BLaER1 (cell line): ENCODE data around the gene BMPR1B.

Experiments used
- H3K27ac ChIP-seq: shearing (Covaris generic); formaldehyde crosslinking; 2 replicates; pipeline ENCODE4 v1.8.1; 2022
- H3K27me3 ChIP-seq: shearing (Covaris generic); formaldehyde crosslinking; 2 replicates; pipeline ENCODE4 v1.8.1; 2022
- H3K36me3 ChIP-seq: shearing (Covaris generic); formaldehyde crosslinking; 2 replicates; pipeline ENCODE4 v1.8.1; 2022
- H3K4me1 ChIP-seq: shearing (Covaris generic); formaldehyde crosslinking; 2 replicates; pipeline ENCODE4 v1.8.1; 2022
- H3K4me2 ChIP-seq: shearing (Covaris generic); formaldehyde crosslinking; 2 replicates; pipeline ENCODE4 v1.8.1; 2022
- H3K4me3 ChIP-seq: shearing (Covaris generic); formaldehyde crosslinking; 2 replicates; pipeline ENCODE4 v1.8.1; 2022
- H3K9ac ChIP-seq: shearing (Covaris generic); formaldehyde crosslinking; 2 replicates; pipeline ENCODE4 v1.8.1; 2022
- H3K9me3 ChIP-seq: shearing (Covaris generic); formaldehyde crosslinking; 2 replicates; pipeline ENCODE4 v1.8.1; 2022
- H4K20me1 ChIP-seq: shearing (Covaris generic); formaldehyde crosslinking; 2 replicates; pipeline ENCODE4 v1.8.1; 2022
- Cebpa-rat ChIP-seq: shearing (Covaris generic); IDR thresholded peaks from 2 replicates; pipeline ENCODE4 v1.8.1; 2022

Gene BMPR1B

DNA sequence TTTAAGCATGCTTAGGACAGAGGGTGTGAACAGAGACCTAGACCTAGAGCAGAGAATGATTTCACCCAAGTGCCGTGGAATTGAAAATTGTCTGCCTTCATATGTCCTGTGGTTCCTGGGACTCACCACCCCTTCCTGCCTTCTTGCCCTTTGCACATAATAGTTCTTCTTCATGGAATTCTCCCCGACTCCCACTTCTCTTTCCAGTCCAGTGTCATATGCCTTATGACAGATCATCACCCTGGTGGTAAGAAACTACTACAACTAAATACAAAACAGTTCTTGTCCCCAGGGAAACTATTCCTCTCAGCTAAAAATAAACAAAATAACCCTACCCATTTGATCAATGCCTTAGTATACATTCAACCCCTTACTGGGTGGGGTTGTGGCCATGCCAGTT is 43.3 kb downstream of the BMPR1B start:
- H3K27ac ChIP-seq = no peak overlapping the region
- H3K36me3 ChIP-seq = no peaks in the 10 kb centered on the region
- no peaks in the 10 kb centered on the region for H3K27me3 ChIP-seq
- no peaks in the 10 kb centered on the region for H4K20me1 ChIP-seq
- no peak for TF ChIP-seq Cebpa-rat
- H3K4me1 ChIP-seq = peaks cover 20% of the 10 kb centered on the region
- no peak overlapping the region for H3K4me2 ChIP-seq
- H3K4me3 ChIP-seq = no peak overlapping the region
- H3K9ac ChIP-seq = no peak overlapping the region
- no peaks in the 10 kb centered on the region for H3K9me3 ChIP-seq

DNA sequence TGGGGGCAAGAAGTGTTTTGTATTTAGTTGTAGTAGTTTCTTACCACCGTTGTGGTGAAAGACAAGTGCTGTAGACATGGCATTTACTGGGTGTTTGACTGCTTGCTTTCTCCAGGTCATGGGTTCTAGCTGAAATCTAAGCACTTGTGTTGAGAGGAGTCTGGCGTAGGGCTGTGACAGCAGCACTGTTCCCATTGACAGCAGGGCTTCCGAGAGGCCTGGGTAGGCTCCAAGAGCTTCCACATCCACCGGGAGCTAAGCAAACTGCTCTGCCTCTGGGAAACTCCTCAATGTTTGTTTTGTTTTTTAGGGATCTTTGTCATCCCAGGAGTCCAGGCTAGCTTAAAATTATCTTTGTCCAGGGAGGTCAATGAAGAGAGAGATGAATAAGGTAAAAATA is 44.3 kb downstream of the BMPR1B start:
- Histone ChIP-seq H3K27ac (no peak overlapping the region), H3K36me3 (no peaks in the 10 kb centered on the region), H3K9me3 (no peaks in the 10 kb centered on the region), H3K4me2 (no peak overlapping the region), H3K4me1 (peaks cover 20% of the 10 kb centered on the region), H3K4me3 (no peak overlapping the region), H3K27me3 (no peaks in the 10 kb centered on the region), H4K20me1 (no peaks in the 10 kb centered on the region), H3K9ac (no peak overlapping the region)
- no peak for TF ChIP-seq Cebpa-rat

GRCh38 chr4:94803181-94803580 is 45.4 kb downstream of the BMPR1B start:
- Histone ChIP-seq H3K27me3 (no peaks in the 10 kb centered on the region), H4K20me1 (no peaks in the 10 kb centered on the region), H3K27ac (no peak overlapping the region), H3K9me3 (no peaks in the 10 kb centered on the region), H3K4me3 (no peak overlapping the region), H3K9ac (no peak overlapping the region), H3K4me1 (peaks cover 20% of the 10 kb centered on the region), H3K4me2 (no peak overlapping the region; the same call in 1 of the 2 replicates), H3K36me3 (no peaks in the 10 kb centered on the region)
- no peak for TF ChIP-seq Cebpa-rat

DNA sequence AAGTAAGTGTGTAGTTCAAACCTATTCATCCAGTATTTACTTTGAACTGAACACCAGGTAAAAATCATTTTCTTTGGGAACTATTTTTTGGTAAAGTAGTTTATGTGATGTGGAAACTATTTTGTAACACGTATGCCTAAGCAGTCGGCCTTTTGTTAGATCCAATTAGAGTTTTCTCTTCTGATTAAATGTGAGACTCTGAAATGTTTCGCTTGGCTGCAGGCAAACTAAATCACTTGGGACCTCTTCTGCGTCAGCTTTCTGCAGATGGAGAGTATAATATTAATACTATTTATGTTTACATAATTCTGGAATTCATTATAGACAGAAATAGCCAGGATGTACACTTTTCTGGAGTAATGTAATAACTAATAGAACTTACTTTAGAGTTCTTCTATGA is 46.9 kb downstream of the BMPR1B start:
- H4K20me1 ChIP-seq = no peaks in the 10 kb centered on the region
- H3K9me3 ChIP-seq = no peaks in the 10 kb centered on the region
- H3K27ac ChIP-seq = no peak overlapping the region
- H3K4me1 ChIP-seq = peaks cover 20% of the 10 kb centered on the region
- no peak for TF ChIP-seq Cebpa-rat
- H3K36me3 ChIP-seq = no peaks in the 10 kb centered on the region
- H3K4me3 ChIP-seq = no peak overlapping the region
- H3K9ac ChIP-seq = no peak overlapping the region
- no peaks in the 10 kb centered on the region for H3K27me3 ChIP-seq
- H3K4me2 ChIP-seq = peak overlapping the region; percentile 28

DNA sequence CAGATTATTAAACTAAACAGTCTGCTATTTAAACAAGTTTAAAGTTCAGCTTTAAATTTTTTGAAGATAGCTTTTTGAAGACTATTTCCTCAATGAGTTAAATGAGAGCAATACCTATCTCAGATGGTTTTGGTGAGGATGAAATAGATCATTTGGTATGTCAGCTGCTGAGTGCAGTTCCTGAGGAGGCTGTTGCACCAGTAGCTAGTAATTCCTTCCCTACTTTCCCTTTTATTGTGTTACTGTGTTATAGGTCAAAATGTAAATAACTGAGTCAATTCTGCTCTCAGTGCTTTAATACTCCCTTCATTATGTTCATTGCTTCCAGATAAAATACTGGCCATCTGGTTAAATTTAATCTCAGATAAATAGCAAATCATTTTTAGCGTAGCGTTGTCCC is 48.6 kb downstream of the BMPR1B start:
- no peak overlapping the region for H3K9ac ChIP-seq
- H4K20me1 ChIP-seq = no peaks in the 10 kb centered on the region
- H3K27me3 ChIP-seq = no peaks in the 10 kb centered on the region
- H3K4me3 ChIP-seq = no peak overlapping the region
- H3K4me2 ChIP-seq = no peak overlapping the region
- no peak overlapping the region for H3K27ac ChIP-seq
- H3K4me1 ChIP-seq = peaks cover 20% of the 10 kb centered on the region
- H3K36me3 ChIP-seq = no peaks in the 10 kb centered on the region
- TF ChIP-seq Cebpa-rat = no peak
- H3K9me3 ChIP-seq = no peaks in the 10 kb centered on the region

- no peaks in the 10 kb centered on the region for H3K27me3 ChIP-seq
- H3K4me1 ChIP-seq = no peaks in the 10 kb centered on the region
- no peaks in the 10 kb centered on the region for H3K36me3 ChIP-seq
- no peak for TF ChIP-seq Cebpa-rat
- no peaks in the 10 kb centered on the region for H3K9me3 ChIP-seq
- H4K20me1 ChIP-seq = no peaks in the 10 kb centered on the region
- H3K27ac ChIP-seq = no peak overlapping the region
- H3K4me3 ChIP-seq = no peak overlapping the region
- no peak overlapping the region for H3K4me2 ChIP-seq
- H3K9ac ChIP-seq = no peak overlapping the region
Observed at GRCh38 chr4:94811643-94812042, 53.9 kb downstream of the BMPR1B start.

DNA sequence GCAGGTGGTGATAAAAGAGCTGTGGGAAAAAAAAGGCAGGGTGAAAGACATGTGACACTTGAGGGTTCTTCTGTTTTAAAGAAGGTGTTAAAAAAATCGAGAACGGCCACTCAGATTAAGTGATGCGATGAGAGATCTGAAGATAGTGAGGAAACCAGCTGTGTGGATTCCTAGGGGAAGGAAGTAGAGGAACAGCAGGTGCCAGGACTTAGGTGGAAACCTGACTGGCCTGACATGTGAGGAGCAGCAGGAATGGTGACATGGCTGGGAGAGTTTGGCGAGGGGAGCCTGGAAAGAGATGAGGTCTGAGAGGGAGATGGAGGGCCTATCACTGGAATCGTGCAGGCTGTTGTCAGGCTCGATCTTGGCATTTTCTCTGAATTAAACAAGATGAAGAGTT is 55.5 kb downstream of the BMPR1B start:
- Histone ChIP-seq H3K4me2 (no peak overlapping the region), H3K4me3 (no peak overlapping the region), H3K36me3 (no peaks in the 10 kb centered on the region), H3K9me3 (no peaks in the 10 kb centered on the region), H3K4me1 (no peaks in the 10 kb centered on the region), H4K20me1 (no peaks in the 10 kb centered on the region), H3K9ac (no peak overlapping the region), H3K27ac (no peak overlapping the region), H3K27me3 (no peaks in the 10 kb centered on the region)
- no peak for TF ChIP-seq Cebpa-rat

- H3K27ac ChIP-seq = no peak overlapping the region
- no peaks in the 10 kb centered on the region for H3K36me3 ChIP-seq
- H3K4me2 ChIP-seq = no peak overlapping the region
- H4K20me1 ChIP-seq = no peaks in the 10 kb centered on the region
- H3K9me3 ChIP-seq = no peaks in the 10 kb centered on the region
- no peak overlapping the region for H3K4me3 ChIP-seq
- no peak for TF ChIP-seq Cebpa-rat
- no peaks in the 10 kb centered on the region for H3K27me3 ChIP-seq
- H3K4me1 ChIP-seq = peaks cover 2% of the 10 kb centered on the region
- no peak overlapping the region for H3K9ac ChIP-seq
Observed at GRCh38 chr4:94814237-94814636, 56.5 kb downstream of the BMPR1B start.

DNA sequence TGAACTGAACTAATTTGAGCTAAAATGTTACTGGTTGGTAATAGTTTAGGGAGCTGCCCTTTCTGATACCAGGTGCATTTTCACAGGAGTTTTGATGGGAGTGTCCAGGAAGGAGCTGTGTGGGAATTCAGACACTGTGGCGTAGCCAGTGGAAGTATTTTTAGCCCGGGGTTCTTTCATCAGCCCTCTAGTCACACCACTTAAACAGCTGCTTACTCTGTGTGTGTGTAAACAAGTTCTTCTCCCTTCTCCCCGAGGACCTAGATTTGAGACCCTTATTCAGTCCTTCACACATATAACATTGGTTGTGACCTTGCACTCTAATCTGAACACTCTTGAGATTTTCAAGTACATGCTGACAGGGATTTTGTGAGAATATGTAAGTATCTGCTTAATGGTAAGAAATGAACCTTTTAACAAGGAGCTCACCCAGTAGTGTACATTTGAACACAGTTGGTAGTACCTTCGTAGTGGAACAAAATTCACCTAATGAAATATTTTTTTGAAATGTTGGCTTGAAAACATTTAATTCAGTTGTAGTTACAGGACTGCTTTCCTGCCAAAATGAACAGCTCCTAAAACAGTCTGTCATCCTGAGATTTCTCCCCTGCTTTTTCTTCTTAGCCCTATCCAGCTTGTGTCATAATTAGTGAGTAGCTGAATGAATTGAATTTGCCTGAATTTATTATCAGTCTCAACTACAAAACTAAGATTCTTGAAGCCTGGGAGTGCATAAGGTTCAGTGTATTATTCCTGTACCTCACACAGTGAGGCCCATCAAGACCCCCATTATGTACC is 61.8 kb downstream of the BMPR1B start:
- TF ChIP-seq Cebpa-rat = no peak
- Histone ChIP-seq H3K4me2 (peak overlapping the region; percentile 37), H3K27me3 (no peaks in the 10 kb centered on the region)

DNA sequence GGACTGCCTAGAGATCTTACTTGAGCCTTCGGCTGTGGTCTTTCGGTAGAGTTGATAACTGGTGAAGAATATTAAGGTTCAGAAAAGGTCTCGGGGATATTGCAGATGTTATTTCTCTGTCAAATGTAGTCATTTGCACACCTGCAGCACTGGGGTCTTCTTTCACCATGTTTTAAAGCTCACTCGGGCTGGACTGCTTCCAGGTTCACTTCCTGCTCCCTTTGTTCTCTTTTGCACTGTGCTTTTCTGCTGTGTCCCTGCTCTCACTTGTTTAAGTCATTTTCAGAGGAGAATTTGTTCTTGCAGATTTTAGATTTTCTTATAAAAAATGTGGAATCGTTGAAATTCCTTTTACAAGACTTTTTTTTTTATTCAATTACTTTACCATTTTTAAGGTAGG is 68.5 kb downstream of the BMPR1B start:
- no peak for TF ChIP-seq Cebpa-rat
- no peak overlapping the region for H3K4me2 ChIP-seq

More for the DNA sequence above, 61.8 kb downstream of the BMPR1B start:
- Histone ChIP-seq H3K36me3 (no peaks in the 10 kb centered on the region), H3K9ac (no peak overlapping the region), H3K4me1 (peaks cover 8% of the 10 kb centered on the region), H4K20me1 (no peaks in the 10 kb centered on the region), H3K27ac (no peak overlapping the region), H3K4me3 (no peak overlapping the region), H3K9me3 (no peaks in the 10 kb centered on the region)

More for the DNA sequence above, 68.5 kb downstream of the BMPR1B start:
- no peaks in the 10 kb centered on the region for H3K4me1 ChIP-seq
- no peak overlapping the region for H3K4me3 ChIP-seq
- no peak overlapping the region for H3K27ac ChIP-seq
- no peaks in the 10 kb centered on the region for H3K27me3 ChIP-seq
- no peak overlapping the region for H3K9ac ChIP-seq
- H3K36me3 ChIP-seq = no peaks in the 10 kb centered on the region
- H3K9me3 ChIP-seq = no peaks in the 10 kb centered on the region
- no peaks in the 10 kb centered on the region for H4K20me1 ChIP-seq
